Measurements from ENCODE around the gene ZBTB14. TPM values are rescaled to one million over a fixed set of nuclear protein-coding genes. Genes with fewer than 3 reads are reported as not detected.

ZBTB14 gene
- total RNA-seq, 1 experiment from 2014 or later: 15.5 TPM

DNA sequence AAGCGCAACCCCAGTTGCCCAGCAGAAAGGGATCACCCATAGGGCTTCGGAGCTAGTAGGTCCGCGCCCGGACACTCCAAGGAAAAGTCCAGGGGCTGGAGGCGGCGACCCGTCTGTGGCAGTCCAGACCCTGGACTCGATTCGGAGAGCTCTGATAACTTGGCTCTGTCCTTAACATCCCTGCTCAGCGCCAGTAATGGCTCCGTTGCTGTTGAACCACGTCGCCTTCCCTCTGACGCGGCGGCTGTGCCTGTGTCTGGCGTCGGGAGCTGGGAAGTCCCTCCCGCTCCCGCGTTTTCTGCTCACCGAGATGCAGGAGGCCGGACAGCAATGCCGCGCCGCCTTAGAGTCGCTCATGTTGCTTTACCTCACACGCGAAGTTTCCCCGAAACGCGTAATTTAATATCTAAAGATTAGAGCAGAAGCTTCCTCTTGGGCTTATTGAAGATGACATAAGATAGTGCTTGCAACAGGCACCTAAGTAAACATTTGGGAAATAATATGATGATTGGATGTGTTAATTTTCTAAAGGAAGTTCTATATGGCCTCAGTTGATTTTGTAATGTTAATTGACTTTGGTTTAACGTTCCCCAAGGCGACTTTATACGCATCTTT is 1.3 kb upstream of the ZBTB14 start:
- H3K4me1 Mint-ChIP-seq: peaks cover 14 to 15% of the 10 kb centered on the region in 2 experiments
- H3K18ac ChIP-seq (ENCODE audit: insufficient read length, low read depth, low read length): peak overlapping the region; percentile 68
- H3K27ac ChIP-seq (ENCODE audit: insufficient read length, low read depth, low read length): no peak overlapping the region
- no peaks in the 10 kb centered on the region for H3K79me1 ChIP-seq (ENCODE audit: insufficient read depth, low read depth, low read length, poor library complexity, severe bottlenecking)
- peaks cover 29% of the 10 kb centered on the region for H3K27me3 Mint-ChIP-seq (ENCODE audit: low read depth)
- H2BK20ac ChIP-seq (ENCODE audit: low read depth, low read length, poor library complexity, severe bottlenecking): no peak overlapping the region
- TF ChIP-seq CTCF (conservative IDR thresholded peaks at IDR 0.05): no peak
- peak overlapping the region; percentile 90 to 99 (median 93) for H3K27ac Mint-ChIP-seq
- no peaks in the 10 kb centered on the region for H4K20me1 ChIP-seq (ENCODE audit: control insufficient read depth, insufficient read depth, insufficient read length)
- H3K9ac ChIP-seq (ENCODE audit: extremely low read depth, insufficient read length, low read length): peak overlapping the region; percentile 76
- WGBS (ENCODE audit: extremely low coverage, insufficient read length, low lambda C conversion rate): no CpG with 5 or more reads among the region's 36 CpGs
- H3K9me3 Mint-ChIP-seq: peaks cover 0 to 2% of the 10 kb centered on the region in 2 experiments; a peak in 1 of 5 replicates
- DNase-seq: peak; percentile 91
- no peak overlapping the region for H2AK5ac ChIP-seq (ENCODE audit: insufficient read length, low read length)
- no peak overlapping the region for H2BK5ac ChIP-seq (ENCODE audit: insufficient read length, low read length)
- peak overlapping the region; percentile 84 to 87 for H3K4me3 Mint-ChIP-seq
- peaks cover 7% of the 10 kb centered on the region for H3K23me2 ChIP-seq (ENCODE audit: insufficient read length, low read depth, low read length, poor library complexity, severe bottlenecking)
- peak overlapping the region; percentile 60 for H3K4me2 ChIP-seq (ENCODE audit: insufficient read depth, insufficient read length, low read length)
- H3K14ac ChIP-seq (ENCODE audit: insufficient read depth, low read length): peak overlapping the region; percentile 93
- no peak overlapping the region for H3K23ac ChIP-seq (ENCODE audit: insufficient read length, low read depth, low read length)
- no peaks in the 10 kb centered on the region; the same call in 1 of the 2 replicates for H3K4me1 ChIP-seq (ENCODE audit: insufficient read depth, low read length)
- no peak overlapping the region for H4K8ac ChIP-seq (replicated peaks; ENCODE audit: insufficient read length, low read depth, low read length)
- H3K4ac ChIP-seq (ENCODE audit: low read depth, low read length): no peak overlapping the region; the same call in 1 of the 2 replicates
- no peak overlapping the region for H4K5ac ChIP-seq (ENCODE audit: insufficient read length, low read depth, low read length)
- H3T11ph ChIP-seq (ENCODE audit: low read length): no peak overlapping the region
- no peaks in the 10 kb centered on the region for H3K9me3 ChIP-seq (ENCODE audit: control insufficient read depth, low read depth, low read length)
- no peak overlapping the region for H2AFZ ChIP-seq (ENCODE audit: low read length)
- no peak overlapping the region for H2BK120ac ChIP-seq (ENCODE audit: low read depth, low read length, poor library complexity, severe bottlenecking)
- peaks cover under 1 to 3% (median 2%) of the 10 kb centered on the region in 3 experiments for H3K36me3 Mint-ChIP-seq (ENCODE audit: insufficient read depth in 1 of 3, low read depth in 3 of 3)
- no peak overlapping the region for H2BK15ac ChIP-seq (ENCODE audit: low read depth, low read length)
- no peaks in the 10 kb centered on the region for H3K79me2 ChIP-seq (ENCODE audit: insufficient read depth, low read length)
- no peak overlapping the region for H2BK12ac ChIP-seq (ENCODE audit: insufficient read length, low read depth, low read length)
- no peak overlapping the region for H4K91ac ChIP-seq (ENCODE audit: insufficient read length, low read depth, low read length)
- no peaks in the 10 kb centered on the region; the same call in 1 of the 2 replicates for H3K27me3 ChIP-seq (ENCODE audit: insufficient read depth, low read length)
- H3K56ac ChIP-seq (ENCODE audit: insufficient read length, low read depth, low read length): no peak overlapping the region
